Stimulated activated CD4-positive, alpha-beta T cell treated with anti-CD3 and anti-CD28 coated beads, Interleukin-15, amount 100 ng/mL, for 24 hours (primary cell): ENCODE data around the gene GAA.
"Not testable (repeated sequence)": the region's sequence is repeated elsewhere in the genome, so short reads cannot be mapped to it uniquely, and the experiment has no call there.

ENCODE experiments used
- DNase-seq: peaks from one replicate; pipeline ENCODE4 v3.0.0-alpha.2; 2020

The GAA gene

DNA sequence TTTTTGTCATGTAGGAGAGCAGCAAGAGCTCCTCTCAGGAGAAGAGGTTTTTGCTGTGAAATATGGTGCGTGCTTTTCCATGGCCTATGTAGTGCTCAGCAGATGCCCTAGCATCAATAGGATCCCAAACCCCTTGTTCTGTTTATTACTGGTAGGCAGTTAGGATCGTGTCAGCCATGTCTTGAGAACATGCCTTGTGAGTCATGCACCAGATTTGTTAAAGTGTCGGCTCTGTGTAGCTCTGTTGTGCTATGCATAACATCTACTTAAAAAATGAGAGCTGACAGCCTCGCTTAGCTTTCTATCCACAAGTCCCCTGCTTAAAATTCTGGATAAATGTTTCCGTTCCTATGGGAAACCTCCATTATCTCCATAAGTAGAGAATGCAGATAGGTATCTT is 50.0 kb downstream of the GAA start:
- no peak for DNase-seq

- DNase-seq: no peak
These were observed 50.8 kb downstream of the GAA start for GRCh38 chr17:80152081-80152702.

- no peak for DNase-seq
These were observed 51.6 kb downstream of the GAA start for GRCh38 chr17:80153004-80153403.

GRCh38 chr17:80154166-80154565 is 52.8 kb downstream of the GAA start:
- DNase-seq: no peak

DNA sequence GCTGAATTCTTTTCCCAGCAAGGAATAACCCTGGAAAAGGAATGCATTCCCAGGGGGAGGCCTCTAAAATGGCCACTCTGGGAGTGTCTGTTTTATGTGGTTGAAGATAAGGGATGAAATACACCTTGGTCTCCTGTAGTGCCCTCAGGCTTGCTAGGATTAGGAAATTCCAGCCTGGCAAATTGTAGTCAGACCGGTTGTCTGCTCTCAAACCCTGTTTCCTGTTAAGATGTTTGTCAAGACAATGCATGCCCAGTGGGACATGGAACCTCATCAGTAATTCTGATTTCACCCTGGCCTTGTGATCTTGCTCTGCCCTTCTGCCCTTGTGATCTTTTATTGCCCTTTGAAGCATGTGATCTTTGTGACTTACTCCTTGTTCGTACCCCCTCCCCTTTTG is 54.2 kb downstream of the GAA start:
- not testable (repeated sequence) for DNase-seq

- no peak for DNase-seq
These were observed 57.5 kb downstream of the GAA start for GRCh38 chr17:80158846-80159245.

DNA sequence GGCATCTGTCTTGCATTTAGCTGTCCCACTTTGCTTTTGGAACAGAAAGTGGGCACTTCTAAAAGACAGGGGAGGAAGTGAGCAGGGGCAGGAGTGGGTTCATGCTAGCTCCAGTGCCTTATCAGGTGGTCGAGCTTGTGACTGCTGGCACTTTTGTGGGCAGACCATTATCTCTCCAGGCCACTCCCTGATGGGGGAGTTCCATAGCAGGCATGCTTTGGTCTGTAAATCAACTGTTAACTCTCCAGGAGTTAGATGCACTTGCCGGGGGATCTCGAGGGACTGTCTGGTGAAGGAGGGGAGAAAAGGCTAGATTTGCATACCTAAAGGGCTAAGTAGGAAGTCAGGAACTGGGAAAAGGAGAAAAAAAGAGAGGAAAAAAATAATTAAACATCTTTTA is 59.2 kb downstream of the GAA start:
- DNase-seq: no peak

- DNase-seq: no peak
These were observed 62.0 kb downstream of the GAA start for GRCh38 chr17:80163336-80163735.

GRCh38 chr17:80164185-80164584 is 62.8 kb downstream of the GAA start:
- no peak for DNase-seq

DNA sequence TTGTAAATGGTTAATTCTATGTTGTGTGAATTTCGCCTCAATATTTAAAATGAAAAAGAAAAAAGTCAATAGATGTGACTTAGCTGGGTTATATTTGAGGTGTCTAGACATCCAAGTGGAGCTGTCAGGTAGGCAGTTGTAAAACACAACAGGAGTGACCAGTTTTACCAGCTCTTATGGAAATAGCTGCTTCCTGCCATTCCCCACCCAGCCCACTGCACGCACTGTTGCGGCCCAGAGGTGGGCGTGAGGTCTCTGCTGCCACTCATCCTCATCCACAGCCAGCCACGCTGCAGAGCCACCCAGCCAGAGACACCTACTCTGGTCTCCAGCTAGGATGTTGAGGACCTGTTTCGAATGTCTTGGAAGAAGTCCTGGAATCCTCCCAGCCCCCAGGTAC is 65.1 kb downstream of the GAA start:
- DNase-seq: no peak

- DNase-seq: no peak
These were observed 67.0 kb downstream of the GAA start for GRCh38 chr17:80168371-80168770.

DNA sequence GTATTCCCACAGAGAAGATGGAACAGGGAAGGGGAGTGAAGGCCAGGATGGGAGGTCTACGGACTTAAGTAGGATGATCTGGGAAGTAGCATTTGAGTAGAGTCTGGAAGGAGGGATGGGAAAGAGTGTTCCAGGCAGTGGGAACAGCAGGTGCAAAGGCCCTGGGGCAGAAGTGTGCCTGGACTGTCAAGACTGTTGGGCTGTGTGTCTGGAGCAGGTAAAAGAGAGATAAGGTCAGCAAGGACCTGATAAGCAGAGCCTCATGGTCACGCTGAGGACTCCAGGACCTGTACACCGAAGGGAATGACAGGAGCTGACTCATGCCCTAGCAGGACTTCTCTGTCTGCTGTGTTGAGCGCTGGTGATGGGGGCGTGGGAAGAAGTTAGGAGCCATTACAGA is 67.7 kb downstream of the GAA start:
- DNase-seq: no peak
